KBM-7 (cell line): Measurements from ENCODE around the gene NID2.
A peak's percentile ranks its signal among the peaks of the same experiment; 100 is the strongest.

Experiments used
- DNase-seq: peaks from one replicate; pipeline ENCODE4 v3.0.0-alpha.2; 2015
- in situ Hi-C: fragments of 300-500 bp; cut with MboI; formaldehyde crosslinking; loops from 2 replicates; pipeline ENCODE4 v1.14.3; 2020; ENCODE audit warnings: low sequenced_read_pairs, low pct_unique_long_range_greater_than_20kb, mixed read lengths

Gene NID2

DNA sequence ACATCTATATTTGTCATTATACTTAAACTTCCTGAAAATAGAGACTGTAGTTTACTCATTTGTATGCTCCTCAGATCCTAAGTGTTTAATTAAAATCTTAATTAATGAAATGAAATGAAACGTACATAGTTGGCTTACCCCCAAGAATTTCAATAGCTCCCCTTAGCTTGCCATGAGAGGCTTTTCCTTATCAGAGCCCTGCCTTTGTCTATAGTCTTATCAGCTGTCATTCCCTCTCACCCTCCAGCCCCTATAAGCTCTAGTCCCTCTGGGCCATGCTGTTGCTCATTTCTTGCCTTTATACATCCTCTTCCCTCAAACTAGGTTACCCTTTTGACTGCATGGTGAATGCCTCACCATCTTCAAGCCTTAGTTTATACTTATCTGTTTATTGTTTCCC, 80.6 kb downstream of the NID2 start:
- in situ Hi-C loops, result no loop called here

DNA sequence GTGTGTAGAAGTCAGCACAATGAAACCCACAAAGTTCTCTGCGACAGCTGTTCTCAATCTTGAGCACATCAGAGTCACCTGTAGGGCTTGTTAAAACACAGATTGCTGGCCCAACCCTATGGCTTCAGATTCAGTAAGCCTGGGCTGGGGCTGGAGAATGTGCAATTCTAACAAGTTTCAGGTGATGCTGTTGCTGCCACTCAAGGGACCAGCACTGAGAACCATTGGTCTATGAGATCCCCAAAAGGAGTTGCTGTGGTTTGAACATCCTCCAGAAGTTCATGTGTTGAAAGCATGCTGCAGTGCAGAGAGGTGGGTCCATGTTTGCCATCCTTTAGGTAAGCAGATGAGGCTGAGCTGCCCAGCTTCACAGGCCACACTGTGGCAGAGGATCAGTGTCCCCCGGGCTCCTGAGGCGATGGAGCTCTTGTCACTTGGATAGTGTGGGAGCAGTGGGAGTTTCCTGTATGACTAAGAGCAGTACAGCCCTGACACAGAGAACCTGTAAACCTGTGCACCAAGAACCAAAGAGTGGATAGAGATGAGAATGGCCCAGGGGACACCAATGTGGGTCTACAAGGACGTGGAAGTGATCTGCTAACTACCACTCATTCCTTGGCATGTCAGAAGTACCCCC, 87.5 kb downstream of the NID2 start:
- DNase-seq, result no peak
- in situ Hi-C loops, result no loop called here

More for the DNA sequence above, 80.6 kb downstream of the NID2 start:
- no peak for DNase-seq

GRCh38 chr14:51979088-51979709, 89.7 kb downstream of the NID2 start:
- DNase-seq, result peak; percentile 82
- in situ Hi-C loops, result no loop called here

- in situ Hi-C loops, result no loop called here
- DNase-seq, result no peak
These were observed 90.2 kb downstream of the NID2 start for GRCh38 chr14:51978681-51979085.

DNA sequence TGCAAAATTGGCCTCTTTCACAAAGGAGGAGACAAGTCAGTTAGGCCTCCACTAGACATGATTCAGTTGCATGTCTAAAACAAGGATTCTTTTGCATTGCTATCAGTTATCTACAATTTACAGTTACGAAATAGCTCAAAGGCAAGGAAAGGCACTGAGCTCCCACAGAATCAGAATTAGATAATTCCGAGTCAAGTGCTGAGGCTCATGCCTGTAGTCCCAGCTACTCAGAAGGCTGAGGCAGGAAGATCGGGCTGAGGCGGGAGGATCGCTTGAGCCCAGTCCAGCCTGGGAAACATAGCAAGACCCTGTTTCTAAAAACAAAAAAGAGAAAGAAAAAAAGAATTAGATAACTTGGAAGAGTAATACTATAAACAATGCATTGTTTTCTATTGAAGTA, 91.8 kb downstream of the NID2 start:
- DNase-seq, result no peak
- in situ Hi-C loops, result no loop called here

DNA sequence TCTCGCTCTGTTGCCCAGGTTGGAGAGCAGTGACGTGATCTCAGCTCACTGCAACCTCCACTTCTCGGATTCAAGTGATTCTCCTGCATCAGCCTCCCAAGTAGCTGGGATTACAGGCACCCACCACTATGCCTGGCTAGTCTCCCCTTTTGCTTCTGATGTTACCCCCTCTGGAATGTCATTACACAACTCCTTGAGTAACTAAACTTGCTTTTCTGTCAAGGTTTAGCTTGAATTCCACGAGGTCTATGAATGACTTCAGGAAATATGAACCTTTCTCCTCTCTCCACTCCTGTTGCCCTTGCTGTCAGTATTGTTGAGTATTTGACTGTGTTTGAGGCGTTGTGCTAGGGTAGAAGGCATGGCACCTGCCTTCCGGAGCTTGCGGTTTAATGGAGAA, 96.3 kb downstream of the NID2 start:
- DNase-seq, result no peak
- in situ Hi-C loops, result no loop called here

DNA sequence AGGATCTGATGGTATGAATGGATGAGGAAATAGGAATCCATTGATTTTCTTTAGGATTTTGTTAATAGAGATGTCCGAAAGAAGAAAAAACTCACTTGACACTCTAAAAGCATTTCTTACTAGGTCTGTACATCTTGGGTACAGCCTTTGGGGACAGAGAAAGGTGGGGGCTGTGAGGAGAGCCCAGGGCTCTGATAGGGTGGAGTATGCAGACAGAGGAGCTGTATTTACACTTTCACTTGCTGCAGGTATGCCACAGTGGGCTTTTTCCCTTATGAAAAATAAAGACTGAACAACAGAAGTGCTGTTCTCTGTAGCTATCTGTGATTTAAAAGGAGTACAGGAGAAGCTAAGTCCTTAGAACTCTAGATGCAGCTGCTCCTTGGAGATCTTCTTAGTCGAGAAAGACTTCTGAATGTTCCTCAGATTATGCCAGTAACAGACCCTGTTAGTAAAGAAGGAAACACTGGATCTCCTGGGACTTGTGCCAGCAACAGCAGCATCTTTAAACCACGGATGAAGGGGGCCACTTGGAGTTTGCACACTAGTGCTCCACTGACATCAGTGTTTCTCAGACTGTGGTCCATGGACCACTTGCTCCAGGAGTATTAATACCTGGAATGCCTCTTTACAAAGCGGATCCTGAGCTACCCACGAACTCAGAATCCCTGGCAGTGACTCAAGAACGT, 98.9 kb downstream of the NID2 start:
- in situ Hi-C loops, result no loop called here
- DNase-seq, result no peak

GRCh38 chr14:51967521-51967920, 101.3 kb downstream of the NID2 start:
- DNase-seq, result no peak
- in situ Hi-C loops, result no loop called here

DNA sequence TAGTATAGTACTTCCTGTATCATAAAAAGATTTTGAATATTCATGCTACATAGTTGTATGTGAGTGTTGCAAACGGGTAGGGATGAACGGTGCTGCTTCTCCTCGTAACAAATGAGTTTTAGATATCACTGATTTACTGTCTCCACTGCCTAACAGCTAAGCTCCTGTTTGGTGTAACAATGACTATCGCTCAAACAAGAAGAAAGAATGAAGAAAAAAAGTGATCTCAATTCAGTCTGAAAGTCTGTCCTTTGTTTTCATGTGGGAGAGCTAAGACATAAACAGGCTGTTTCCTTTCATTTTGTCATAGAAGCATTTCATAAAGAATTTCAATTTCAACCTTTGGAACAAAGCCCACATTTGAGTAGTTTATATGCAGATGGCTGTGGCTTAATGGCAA, 105.6 kb downstream of the NID2 start:
- no peak for DNase-seq
- in situ Hi-C loops, result no loop called here

GRCh38 chr14:51962711-51963110, 106.1 kb downstream of the NID2 start:
- in situ Hi-C loops, result no loop called here
- no peak for DNase-seq

DNA sequence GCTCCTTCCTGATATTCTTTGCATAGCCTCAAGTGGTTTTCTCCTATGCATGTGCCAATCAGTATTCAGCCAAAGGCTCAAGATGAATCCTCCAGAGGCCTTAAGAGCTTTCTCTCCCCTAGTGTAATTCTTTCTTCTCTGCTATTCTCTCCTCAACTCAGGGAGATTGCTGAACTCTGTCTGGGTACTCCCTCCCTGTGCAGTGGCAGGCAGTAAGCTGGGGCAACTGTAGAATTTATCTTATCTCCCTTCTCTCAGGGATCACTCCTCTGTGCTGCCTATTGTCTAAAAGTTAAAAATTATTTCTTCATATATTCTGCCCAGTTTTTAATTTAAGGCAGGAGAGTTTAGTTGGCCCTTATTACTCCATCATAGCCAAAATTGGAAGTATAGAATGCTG, 108.0 kb downstream of the NID2 start:
- no peak for DNase-seq
- in situ Hi-C loops, result no loop called here

GRCh38 chr14:51959928-51960327, 108.9 kb downstream of the NID2 start:
- no peak for DNase-seq
- in situ Hi-C loops, result no loop called here

DNA sequence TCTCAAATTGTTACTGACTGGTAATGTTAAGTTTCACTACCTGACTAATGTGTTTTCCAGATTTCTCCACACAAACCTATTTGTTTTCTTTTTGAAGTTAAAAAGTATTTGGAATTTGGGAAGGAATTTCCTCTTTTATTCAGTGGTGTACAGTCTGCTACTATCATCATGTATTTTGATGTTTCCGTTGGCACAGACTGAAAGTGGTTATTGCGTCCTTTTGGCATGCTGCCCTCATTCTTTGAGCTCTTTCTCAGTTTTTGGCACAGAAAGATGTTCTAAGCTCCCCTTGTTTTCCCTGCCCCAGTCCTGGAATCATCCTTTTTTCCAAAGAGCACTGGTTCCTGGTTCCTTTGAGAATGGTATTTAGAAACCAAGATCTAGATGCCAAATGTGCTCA, 110.9 kb downstream of the NID2 start:
- no peak for DNase-seq

More for the DNA sequence above, 110.9 kb downstream of the NID2 start:
- in situ Hi-C loops, result no loop called here
